GM12878 (cell line): ENCODE data around the gene TIRAP. TPM values are rescaled to one million over a fixed set of nuclear protein-coding genes. Genes with fewer than 3 reads are reported as not detected.

ENCODE experiments used
- ATAC-seq: fragments of 200-7000 bp; cut with Tn5 transposase; 3 replicates; pipeline ENCODE4 v1.9.1; 2020; ENCODE audit warnings: mild to moderate bottlenecking, moderate library complexity
- BruUV-seq: library from RNA; stranded (reverse); fragments of 400-500 nt; replicated peaks from 2 replicates; lab custom pipeline; 2021; lab: Mats Ljungman, UMichigan
- CTCF ChIA-PET: fragments of 300-600 bp; sonication (Branson Sonifier 250); formaldehyde crosslinking; extraction: SDS; loops from one replicate; lab custom pipeline; 2021; ENCODE audit warnings: inconsistent platforms; lab: Yijun Ruan, JAX
- POLR2A ChIA-PET: fragments of 350-600 bp; formaldehyde crosslinking; extraction: SDS; loops from one replicate; lab custom pipeline; 2021; ENCODE audit warnings: inconsistent platforms; lab: Charles Lee
- RAD21 ChIA-PET: fragments of 300-600 bp; sonication (Branson Sonifier 250); formaldehyde crosslinking; loops from one replicate; lab custom pipeline; 2023; ENCODE audit warnings: antibody characterized with exemption; ENCODE audit not compliant: unreplicated experiment; lab: Charles Lee
- SMC1A ChIA-PET: fragments of 300-600 bp; sonication (Branson Sonifier 250); formaldehyde crosslinking; loops from one replicate; lab custom pipeline; 2023; ENCODE audit not compliant: unreplicated experiment, uncharacterized antibody; lab: Charles Lee
- DNase-seq: peaks from one replicate; pipeline ENCODE4 v3.0.0-alpha.2; 2011; ENCODE audit warnings: low read depth, low spot score
- FAIRE-seq: peaks from 3 replicates; lab custom pipeline; 2011; peaks lifted over from hg19 to GRCh38; lab: Jason Lieb, UNC
- H2AFZ ChIP-seq: 2 replicates; pipeline ENCODE4 v1.6.0; 2011; ENCODE audit warnings: low read depth, low read length, control low read depth; ENCODE audit not compliant: control insufficient read depth
- H3K27ac ChIP-seq: 2 replicates; pipeline ENCODE4 v1.5.1; 2011; ENCODE audit warnings: control low read depth; ENCODE audit not compliant: control insufficient read depth, insufficient read depth
- H3K27me3 ChIP-seq, 2 experiments: replicated peaks in 1 of 2; 2 replicates each; pipeline versions ENCODE4 v1.6.0 to v1.6.1; 2011; ENCODE audit warnings: low read length in 1 of 2; ENCODE audit not compliant: control insufficient read depth in 2 of 2, insufficient read depth in 2 of 2
- H3K36me3 ChIP-seq, 2 experiments: 2 replicates each; pipeline ENCODE4 v1.5.1; 2011; ENCODE audit warnings: low read length in 1 of 2; ENCODE audit not compliant: control insufficient read depth in 2 of 2, insufficient read depth in 2 of 2
- H3K4me1 ChIP-seq: 2 replicates; pipeline ENCODE4 v1.6.1; 2011; ENCODE audit warnings: mild to moderate bottlenecking, low read length, moderate library complexity, mixed read lengths; ENCODE audit not compliant: control insufficient read depth, insufficient read depth
- H3K4me2 ChIP-seq: 2 replicates; pipeline ENCODE4 v1.6.0; 2011; ENCODE audit warnings: control low read depth; ENCODE audit not compliant: control insufficient read depth, insufficient read depth
- H3K4me3 ChIP-seq: fragments of 200-600 bp; sonication (generic); 2 replicates; pipeline ENCODE4 v1.5.1; 2016
- H3K79me2 ChIP-seq: 2 replicates; pipeline ENCODE4 v1.6.0; 2011; ENCODE audit warnings: low read length; ENCODE audit not compliant: control insufficient read depth, insufficient read depth
- H3K9ac ChIP-seq: 2 replicates; pipeline ENCODE4 v1.8.0; 2011; ENCODE audit warnings: low read length, control low read depth, mixed read lengths; ENCODE audit not compliant: control insufficient read depth, insufficient read depth
- H3K9me3 ChIP-seq: replicated peaks from 3 replicates; pipeline ENCODE4 v1.5.1; 2011; ENCODE audit warnings: mild to moderate bottlenecking, low read length; ENCODE audit not compliant: control insufficient read depth, insufficient read depth
- H4K20me1 ChIP-seq: 2 replicates; pipeline ENCODE4 v1.6.0; 2011; ENCODE audit not compliant: control insufficient read depth, insufficient read depth
- ATF3 ChIP-seq: IDR thresholded peaks from 2 replicates; pipeline ENCODE4 v1.6.1; 2011; ENCODE audit warnings: low read depth, mild to moderate bottlenecking, low read length, moderate library complexity, borderline replicate concordance; ENCODE audit errors: extremely low read depth
- BHLHE40 ChIP-seq, 2 experiments: fragments of 450-650 bp in 1 of 2; IDR thresholded peaks; 2 replicates each; pipeline ENCODE4 v1.6.1; 2011 to 2017; ENCODE audit warnings: low read depth in 2 of 2, borderline replicate concordance in 1 of 2, improper control_type of control experiment in 1 of 2, low read length in 1 of 2, mild to moderate bottlenecking in 1 of 2
- CEBPB ChIP-seq, 2 experiments: fragments of 150-350 bp in 1 of 2; IDR thresholded peaks; 2 replicates each; pipeline ENCODE4 v1.6.1; 2012 to 2014; ENCODE audit warnings: low read depth in 2 of 2, low read length in 2 of 2, borderline replicate concordance in 1 of 2, inconsistent platforms in 1 of 2
- EED ChIP-seq: sonication (generic); IDR thresholded peaks from 2 replicates; pipeline ENCODE4 v1.6.1; 2016; ENCODE audit warnings: antibody characterized with exemption, low read depth
- ESRRA ChIP-seq: IDR thresholded peaks from 2 replicates; pipeline ENCODE4 v1.6.1; 2012; ENCODE audit warnings: mild to moderate bottlenecking, low read length, improper control_type of control experiment
- GABPA ChIP-seq: IDR thresholded peaks from 2 replicates; pipeline ENCODE4 v1.6.1; 2014; ENCODE audit warnings: antibody characterized with exemption, low read depth, mild to moderate bottlenecking, inconsistent platforms
- HDAC6 ChIP-seq: fragments of 200-600 bp; sonication (generic); IDR thresholded peaks from one replicate; pipeline ENCODE4 v1.8.0; 2017; ENCODE audit warnings: antibody characterized with exemption; ENCODE audit not compliant: unreplicated experiment
- IRF3 ChIP-seq: fragments of 450-650 bp; IDR thresholded peaks from 2 replicates; pipeline ENCODE4 v1.6.1; 2014; ENCODE audit warnings: mild to moderate bottlenecking
- IRF4 ChIP-seq: IDR thresholded peaks from 2 replicates; pipeline ENCODE4 v1.6.1; 2011; ENCODE audit warnings: low read depth, low read length
- KAT2A ChIP-seq: conservative IDR thresholded peaks from 2 replicates; pipeline ENCODE4 v1.6.1; 2011; ENCODE audit warnings: low read depth, low read length; ENCODE audit not compliant: control insufficient read depth
- MTA2 ChIP-seq: fragments of 450-650 bp; IDR thresholded peaks from 2 replicates; pipeline ENCODE4 v1.6.1; 2016; ENCODE audit warnings: low read depth, mild to moderate bottlenecking, moderate library complexity
- RCOR1 ChIP-seq: conservative IDR thresholded peaks from 2 replicates; pipeline ENCODE4 v1.6.1; 2012; ENCODE audit warnings: low read depth, low read length, improper control_type of control experiment
- SIN3A ChIP-seq: IDR thresholded peaks from 2 replicates; pipeline ENCODE4 v1.6.1; 2012; ENCODE audit warnings: low read depth, low read length, improper control_type of control experiment
- SMAD1 ChIP-seq: fragments of 450-650 bp; IDR thresholded peaks from 2 replicates; pipeline ENCODE4 v1.6.1; 2018; ENCODE audit warnings: mild to moderate bottlenecking, low read depth; ENCODE audit not compliant: partially characterized antibody
- SP1 ChIP-seq: IDR thresholded peaks from one replicate; pipeline ENCODE4 v1.6.1; 2011; ENCODE audit warnings: low read depth, low read length
- STAT3 ChIP-seq: IDR thresholded peaks from 2 replicates; pipeline ENCODE4 v1.6.1; 2011; ENCODE audit warnings: low read depth, low read length, improper control_type of control experiment
- TCF12 ChIP-seq: IDR thresholded peaks from 2 replicates; pipeline ENCODE4 v1.6.1; 2011; ENCODE audit warnings: low read depth, mild to moderate bottlenecking, low read length
- WGBS: methylation state at CpG from one replicate; pipeline ENCODE4 v1.1.6; 2016; ENCODE audit warnings: low lambda C conversion rate; ENCODE audit not compliant: insufficient replicate concordance, insufficient coverage; ENCODE audit errors: missing lambda C conversion rate; 5-methylcytosine and 5-hydroxymethylcytosine counted together
- in situ Hi-C: fragments of 300-500 bp; cut with MboI; formaldehyde crosslinking; loops from 9 replicates; pipeline ENCODE4 v1.14.3; 2018; ENCODE audit warnings: mixed read lengths
- intact Hi-C: fragments of 100-400 bp; cut with micrococcal nuclease; formaldehyde crosslinking; loops from one replicate; pipeline ENCODE4 v1.14.2; 2022; ENCODE audit not compliant: unreplicated experiment
- polyA plus RNA-seq, 11 experiments: library from polyadenylated mRNA; depleted of rRNA in 4 of 11; unstranded in 6 of 11; stranded (reverse) in 5 of 11; fragments of >200 nt; fragmentation: Nextera tagmentation in 4 of 11; fragmentation: Illumina TruSeq in 1 of 11; extraction: Ambion mirVana in 4 of 11; extraction: Trizol in 1 of 11; gene quantifications; 1 replicate in 1 of 11; 2 replicates in 10 of 11; pipeline versions ENCODE4 v1.2.1 to v1.2.3, GENCODE V29; 2011 to 2016; ENCODE audit warnings: inconsistent platforms in 2 of 11, missing spikeins in 2 of 11, low read depth in 1 of 11
- total RNA-seq, 4 experiments: library from RNA; depleted of rRNA in 3 of 4; stranded (reverse); fragments of >200 nt in 3 of 4; fragmentation: Illumina TruSeq in 1 of 4; extraction: Trizol in 1 of 4; gene quantifications; 2 replicates each; pipeline versions ENCODE4 v1.2.1 to v1.2.3, GENCODE V29; 2013 to 2021
- TF ChIP-seq, protein P1 (sequence below): fragments of 450-650 bp; IDR thresholded peaks from 2 replicates; pipeline ENCODE4 v1.6.1; 2017; ENCODE audit warnings: borderline replicate concordance

Gene TIRAP
- total and polyA plus RNA-seq, 10 of the 15 experiments (the other 5 are each of a cell fraction or from before 2014, with no cell fraction given) = 0.76 to 9.9 (median 4.7) TPM

- no peak overlapping the region for H3K4me3 ChIP-seq
- no peak overlapping the region for H2AFZ ChIP-seq
- H3K4me1 ChIP-seq = no peaks in the 10 kb centered on the region; the same call in 1 of the 2 replicates
- no peak for FAIRE-seq
- no peak for TF ChIP-seq HDAC6
- TF ChIP-seq BHLHE40 (IDR thresholded peaks at IDR 0.05; ENCODE audit: borderline replicate concordance in 1 of 2, low read depth in 2 of 2, low read length in 1 of 2) = no peak
- TF ChIP-seq IRF3 = no peak
- no peak for TF ChIP-seq STAT3
- TF ChIP-seq MTA2 = no peak
- no peak for TF ChIP-seq IRF4
- TF ChIP-seq CEBPB (IDR thresholded peaks at IDR 0.05; ENCODE audit: borderline replicate concordance in 1 of 2, low read depth in 2 of 2, low read length in 2 of 2) = no peak
- TF ChIP-seq ESRRA = no peak
- TF ChIP-seq, protein P1, sequence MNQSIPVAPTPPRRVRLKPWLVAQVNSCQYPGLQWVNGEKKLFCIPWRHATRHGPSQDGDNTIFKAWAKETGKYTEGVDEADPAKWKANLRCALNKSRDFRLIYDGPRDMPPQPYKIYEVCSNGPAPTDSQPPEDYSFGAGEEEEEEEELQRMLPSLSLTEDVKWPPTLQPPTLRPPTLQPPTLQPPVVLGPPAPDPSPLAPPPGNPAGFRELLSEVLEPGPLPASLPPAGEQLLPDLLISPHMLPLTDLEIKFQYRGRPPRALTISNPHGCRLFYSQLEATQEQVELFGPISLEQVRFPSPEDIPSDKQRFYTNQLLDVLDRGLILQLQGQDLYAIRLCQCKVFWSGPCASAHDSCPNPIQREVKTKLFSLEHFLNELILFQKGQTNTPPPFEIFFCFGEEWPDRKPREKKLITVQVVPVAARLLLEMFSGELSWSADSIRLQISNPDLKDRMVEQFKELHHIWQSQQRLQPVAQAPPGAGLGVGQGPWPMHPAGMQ = no peak
- no peak for TF ChIP-seq SMAD1
- no peak for TF ChIP-seq ATF3
- TF ChIP-seq EED = no peak
- TF ChIP-seq SP1 = no peak
- no peak for TF ChIP-seq TCF12
- no peak for TF ChIP-seq KAT2A
- no peak for TF ChIP-seq SIN3A
- no peak for TF ChIP-seq GABPA
- TF ChIP-seq RCOR1 = no peak
- TF ChIP-seq, all 136 proteins: peak for 0
- Histone ChIP-seq H3K9ac (no peak overlapping the region), H3K27ac (no peak overlapping the region), H3K79me2 (no peaks in the 10 kb centered on the region), H3K4me2 (no peak overlapping the region), H4K20me1 (no peaks in the 10 kb centered on the region), H3K36me3 (peaks cover 28 to 31% of the 10 kb centered on the region in 2 experiments; a peak in 3 of 4 replicates), H3K9me3 (no peaks in the 10 kb centered on the region), H3K27me3 (no peaks in the 10 kb centered on the region)
- no TSS peak for BruUV-seq
- DNase-seq (no peak), ATAC-seq (no peak)
- ChIA-PET POLR2A (no interaction called here), RAD21 (interaction anchor here (1.5 kb wide), 1 partner anchor 146 kb away, joined by 4 read pairs; no protein-coding TSS in a partner anchor), CTCF (interaction anchor here (1.4 kb wide), 1 partner anchor 24 kb away, joined by 4 read pairs; no protein-coding TSS in a partner anchor), SMC1A (no interaction called here)
- in situ Hi-C loops = no loop called here
- intact Hi-C loops = no loop called here
- 96% methylated on average over 6 of the region's 6 CpGs for WGBS
These were observed 52.0 kb downstream of the TIRAP start for GRCh38 chr11:126334659-126335462.
